G401.6 (cell line): Measurements from ENCODE around the gene EMD.
"Not testable (repeated sequence)": the region's sequence is repeated elsewhere in the genome, so short reads cannot be mapped to it uniquely, and the experiment has no call there.

Experiments
- FAIRE-seq: peaks from 2 replicates; lab custom pipeline; 2012; peaks lifted over from hg19 to GRCh38; lab: Jason Lieb, UNC

EMD gene

DNA sequence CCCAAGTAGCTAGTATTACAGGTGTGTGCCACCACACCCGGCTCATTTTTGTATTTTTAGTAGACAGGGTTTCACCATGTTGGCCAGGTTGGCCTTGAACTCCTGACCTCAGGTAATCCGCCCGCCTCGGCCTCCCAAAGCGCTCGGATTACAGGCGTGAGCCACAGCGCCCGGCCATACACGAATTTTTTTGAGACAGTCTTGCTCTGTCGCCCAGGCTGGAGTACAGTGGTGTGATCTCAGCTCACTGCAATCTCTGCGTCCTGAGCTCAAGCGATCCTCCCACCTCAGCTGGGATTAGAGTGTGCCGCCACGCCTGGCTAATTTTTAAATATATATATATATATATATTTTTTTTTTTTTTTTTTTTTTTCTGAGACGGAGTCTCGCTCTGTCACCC lies 17.3 kb downstream of the EMD start:
- not testable (repeated sequence) for FAIRE-seq

DNA sequence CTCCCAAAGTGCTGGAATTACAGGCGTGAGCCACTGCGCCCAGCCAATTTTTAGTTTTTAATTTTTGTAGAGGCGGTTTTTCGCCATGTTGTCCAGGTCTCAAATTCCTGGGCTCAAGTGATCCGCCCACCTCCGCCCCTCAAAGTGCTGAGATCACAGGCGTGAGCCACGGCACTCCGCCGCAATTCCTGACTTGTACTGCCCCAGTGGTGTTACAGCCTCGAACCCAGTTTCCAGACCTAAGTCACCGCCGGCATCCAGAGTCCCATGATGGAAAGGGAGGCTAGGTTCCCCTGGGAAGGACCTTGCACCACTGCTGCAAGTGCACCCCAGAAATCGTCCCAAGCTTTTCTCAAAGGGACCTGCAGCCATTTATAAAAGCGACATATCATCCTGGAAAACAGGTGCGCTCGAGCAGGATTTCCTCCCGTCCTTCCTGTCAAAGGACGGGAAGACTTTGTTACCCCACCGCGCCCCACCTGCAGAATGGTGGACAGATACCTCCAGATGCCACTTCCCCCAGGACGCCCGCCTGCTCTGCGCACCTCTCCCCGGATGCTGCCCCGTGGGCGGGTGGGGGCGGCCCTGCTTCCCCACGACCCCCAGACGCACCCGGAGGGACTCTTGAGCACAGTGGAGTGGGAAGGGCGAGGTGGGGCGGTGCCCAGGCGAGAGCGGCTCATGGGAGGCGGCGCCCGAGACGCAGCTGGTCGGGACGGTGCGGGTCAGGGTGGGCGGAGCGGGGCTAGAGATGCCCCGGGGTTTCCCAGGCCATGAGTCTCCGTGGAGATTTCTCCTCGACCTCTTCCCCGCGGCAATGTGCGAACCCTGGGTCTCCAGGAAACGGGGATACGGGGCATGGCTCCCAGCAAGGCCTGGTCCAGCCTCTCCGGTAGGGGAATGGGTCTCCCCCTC lies 18.1 kb downstream of the EMD start:
- FAIRE-seq, result no peak

DNA sequence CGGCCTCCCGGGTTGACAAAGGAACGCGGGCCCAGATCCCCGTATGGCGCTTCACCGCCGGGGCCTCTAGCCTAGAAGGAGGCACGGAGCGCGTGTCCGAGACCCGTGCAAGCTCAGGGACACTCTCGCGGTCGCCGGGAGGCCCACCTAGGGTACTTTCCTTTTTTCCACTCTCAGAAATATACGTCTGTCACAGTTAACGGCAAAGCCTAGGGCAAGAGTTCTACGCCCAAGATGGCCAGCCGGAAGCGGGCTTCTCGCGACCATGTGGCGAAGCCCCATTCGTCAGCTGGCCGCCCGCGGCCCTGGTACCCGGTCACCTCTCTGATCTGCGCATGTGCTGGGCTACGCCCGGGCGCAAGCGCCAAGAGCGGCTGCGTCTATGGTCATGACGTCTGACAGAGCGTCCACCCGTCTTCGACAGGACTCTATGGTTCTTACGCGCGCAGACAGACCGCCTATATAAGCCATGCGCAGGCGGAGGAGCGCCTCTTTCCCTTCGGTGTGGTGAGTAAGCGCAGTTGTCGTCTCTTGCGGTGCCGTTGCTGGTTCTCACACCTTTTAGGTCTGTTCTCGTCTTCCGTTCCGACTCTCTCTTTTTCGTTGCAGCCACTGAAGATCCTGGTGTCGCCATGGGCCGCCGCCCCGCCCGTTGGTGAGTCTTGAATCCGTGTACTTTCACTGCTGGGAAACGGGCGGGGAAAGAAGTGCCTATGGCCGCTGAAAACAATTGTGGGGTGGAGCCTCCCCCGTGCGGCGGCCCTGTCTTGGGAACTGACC lies 19.0 kb downstream of the EMD start, which contains the start of gene RPL10:
TSS of gene RPL10 (plus strand) at position 490 of the 780 bp plus-strand sequence. CDS start at position 633, 143 bp downstream.
- FAIRE-seq, result peak; percentile 96

DNA sequence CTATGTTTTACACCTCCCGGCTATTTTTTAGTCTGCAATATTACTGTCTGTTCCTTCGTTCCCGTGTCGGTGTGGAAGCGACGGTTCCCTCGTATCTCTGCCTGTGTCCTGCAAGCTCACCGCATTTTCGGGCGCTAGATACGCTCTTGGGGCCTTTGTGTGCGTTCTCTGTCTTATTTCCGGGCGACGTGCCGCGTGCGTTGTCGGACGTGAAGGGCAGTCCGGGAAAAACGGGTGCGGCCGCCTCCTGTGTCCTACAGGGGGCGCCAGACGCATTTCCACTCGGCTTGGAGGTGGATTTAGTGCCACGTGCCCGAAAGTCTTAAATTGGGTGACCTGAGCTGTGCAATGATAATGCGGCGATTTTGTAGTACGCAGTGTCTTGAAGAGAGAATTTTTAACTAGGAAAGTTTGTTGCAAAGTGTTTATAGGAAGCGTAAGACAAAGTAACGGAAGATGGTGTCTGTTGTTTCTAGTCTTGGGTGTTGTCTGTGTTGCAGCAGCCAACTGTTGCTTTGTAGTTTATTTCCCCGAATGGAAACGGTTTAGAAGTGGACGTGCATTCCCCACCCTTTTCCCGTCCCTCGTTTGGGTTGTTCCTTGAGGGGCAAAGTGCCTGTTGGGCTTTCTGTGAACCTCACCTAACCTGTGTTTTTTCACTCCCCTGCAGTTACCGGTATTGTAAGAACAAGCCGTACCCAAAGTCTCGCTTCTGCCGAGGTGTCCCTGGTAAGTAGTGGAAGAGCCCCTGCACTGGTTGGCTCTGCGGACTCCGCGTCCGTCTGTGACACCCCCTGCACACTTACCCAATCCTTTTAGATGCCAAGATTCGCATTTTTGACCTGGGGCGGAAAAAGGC lies 19.8 kb downstream of the EMD start:
- FAIRE-seq, result no peak

DNA sequence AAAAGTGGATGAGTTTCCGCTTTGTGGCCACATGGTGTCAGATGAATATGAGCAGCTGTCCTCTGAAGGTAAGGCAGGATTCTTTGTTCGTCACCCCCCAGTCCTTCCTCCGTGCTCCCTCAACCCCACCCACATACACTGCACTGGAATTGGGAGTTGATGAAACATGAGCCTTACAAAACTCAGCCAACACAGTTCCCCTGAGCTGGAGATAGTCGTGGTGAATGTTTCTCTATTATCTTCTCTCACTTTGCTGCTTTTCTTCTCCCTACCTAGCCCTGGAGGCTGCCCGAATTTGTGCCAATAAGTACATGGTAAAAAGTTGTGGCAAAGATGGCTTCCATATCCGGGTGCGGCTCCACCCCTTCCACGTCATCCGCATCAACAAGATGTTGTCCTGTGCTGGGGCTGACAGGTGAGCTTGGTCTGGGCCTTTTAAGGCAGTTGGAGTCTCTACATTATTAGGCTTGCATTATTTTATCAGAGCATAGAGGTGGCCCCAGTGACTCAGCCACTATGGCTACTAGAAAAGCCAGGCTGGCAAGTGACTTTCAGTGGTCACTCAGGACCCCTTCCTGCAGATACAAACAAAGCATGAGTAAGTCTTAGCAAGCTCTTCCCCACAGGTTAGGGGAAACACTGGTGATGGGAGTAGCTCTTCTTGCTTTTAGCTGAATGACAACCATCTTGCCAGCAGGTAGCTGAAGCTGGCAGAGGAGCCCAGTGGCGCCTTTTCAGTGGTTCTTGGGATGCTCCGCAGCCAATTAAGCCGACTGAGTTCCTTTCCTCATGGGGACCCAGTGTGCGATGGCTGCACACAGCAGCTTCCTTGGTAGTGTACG lies 20.7 kb downstream of the EMD start:
- peak; percentile 17 for FAIRE-seq

DNA sequence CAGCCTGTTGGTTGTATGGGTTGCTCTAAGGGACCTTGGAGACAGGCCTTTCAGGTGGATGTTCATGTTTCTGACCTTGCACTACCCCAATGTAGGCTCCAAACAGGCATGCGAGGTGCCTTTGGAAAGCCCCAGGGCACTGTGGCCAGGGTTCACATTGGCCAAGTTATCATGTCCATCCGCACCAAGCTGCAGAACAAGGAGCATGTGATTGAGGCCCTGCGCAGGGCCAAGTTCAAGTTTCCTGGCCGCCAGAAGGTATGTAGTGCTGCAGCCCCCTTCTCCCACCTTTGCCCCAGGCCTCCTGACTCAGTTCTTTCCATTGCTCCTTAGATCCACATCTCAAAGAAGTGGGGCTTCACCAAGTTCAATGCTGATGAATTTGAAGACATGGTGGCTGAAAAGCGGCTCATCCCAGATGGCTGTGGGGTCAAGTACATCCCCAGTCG lies 21.3 kb downstream of the EMD start:
- FAIRE-seq, result not testable (repeated sequence)

DNA sequence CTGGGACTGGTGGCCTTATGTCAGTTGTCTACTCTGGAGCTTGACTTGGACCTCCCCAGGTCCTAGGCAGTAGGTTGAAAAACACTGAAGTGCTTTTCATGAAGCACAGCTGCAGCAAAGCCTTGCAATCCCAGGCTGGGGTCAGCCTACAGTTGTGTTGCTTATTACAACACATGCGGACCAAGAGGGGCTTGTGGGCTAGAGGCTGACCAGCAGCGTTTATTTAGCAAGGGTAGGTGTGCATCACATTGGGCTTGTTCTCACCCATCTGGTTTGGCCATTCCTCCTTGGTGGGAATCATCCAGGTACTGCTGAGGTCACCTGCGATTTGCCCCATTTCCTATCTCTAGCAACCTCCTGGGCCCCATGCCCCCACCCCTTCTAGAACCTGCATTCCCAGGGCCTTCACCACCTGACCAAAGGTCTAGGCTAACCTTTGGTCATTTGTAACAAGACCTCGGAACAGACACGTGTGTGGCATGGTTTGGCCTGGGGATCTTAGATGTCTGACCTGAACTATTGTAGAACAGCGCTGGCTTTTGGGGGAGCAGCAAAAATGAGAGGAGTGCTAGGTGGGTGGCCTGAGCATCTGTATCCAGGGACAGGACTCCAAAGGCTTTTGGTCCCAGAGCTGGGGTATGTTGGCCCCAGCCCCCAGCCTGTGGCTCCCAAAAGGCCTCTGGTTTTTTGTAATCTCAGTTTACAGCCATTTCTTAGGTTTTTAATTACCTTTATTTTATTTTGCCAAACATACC lies 22.1 kb downstream of the EMD start:
- FAIRE-seq, result peak; percentile 94

DNA sequence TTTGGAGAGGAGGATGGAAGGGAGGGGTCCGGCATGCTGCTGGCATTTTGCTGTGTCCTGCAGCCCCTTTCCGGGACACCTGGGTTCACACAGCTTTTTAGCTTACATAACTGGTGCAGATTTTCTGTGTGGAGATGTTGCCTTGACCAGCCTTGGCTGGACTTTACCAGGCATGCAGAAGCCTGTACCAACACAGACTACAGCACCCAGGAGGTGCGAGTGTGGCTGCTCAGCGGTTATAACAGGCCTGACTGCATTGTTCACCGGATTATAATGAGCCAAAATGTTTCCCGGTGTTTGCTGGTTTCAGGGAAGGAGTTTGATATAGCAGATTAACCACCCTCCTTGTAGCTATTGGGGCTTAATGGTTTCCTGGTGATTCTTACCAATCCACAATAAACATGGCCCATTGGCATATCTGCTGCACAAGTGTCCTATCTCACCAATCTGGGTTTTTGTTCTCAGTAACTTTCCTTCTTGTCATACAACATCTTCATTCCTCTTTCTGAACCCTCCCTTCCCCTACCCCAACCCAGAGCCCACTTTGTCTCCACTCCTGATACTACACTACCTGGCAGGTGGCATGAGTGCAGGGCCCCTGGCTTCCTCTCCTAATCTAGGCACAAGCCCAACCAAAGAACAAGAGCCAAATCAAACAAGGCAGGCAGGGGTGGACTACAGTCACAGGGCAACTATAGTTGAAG lies 23.0 kb downstream of the EMD start:
- no peak for FAIRE-seq

DNA sequence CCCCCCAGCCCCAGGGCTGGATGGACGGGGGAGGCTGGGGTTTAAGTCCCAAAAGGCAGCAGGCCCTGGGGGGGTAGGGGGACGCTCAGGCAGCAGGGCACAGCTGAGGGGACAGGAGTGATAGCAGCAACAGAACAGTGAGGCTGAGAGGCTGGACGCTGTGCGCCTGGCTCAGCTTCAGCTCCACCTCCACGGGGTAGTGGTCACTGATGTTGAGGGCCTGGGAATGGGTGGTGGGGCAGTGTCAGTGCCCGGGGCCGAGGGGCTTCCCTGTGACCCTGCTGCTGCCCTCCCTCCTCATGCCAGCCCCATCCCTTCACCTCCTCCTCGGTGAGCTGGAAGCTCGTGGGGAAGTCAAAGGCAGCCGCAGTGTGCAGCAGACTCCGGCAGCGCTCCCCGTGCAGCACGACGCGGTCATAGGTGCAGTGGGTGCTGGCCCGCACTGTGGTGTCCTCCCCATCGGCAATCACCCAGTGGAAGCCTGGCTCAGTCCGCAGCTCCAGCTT lies 23.6 kb downstream of the EMD start:
- no peak for FAIRE-seq

DNA sequence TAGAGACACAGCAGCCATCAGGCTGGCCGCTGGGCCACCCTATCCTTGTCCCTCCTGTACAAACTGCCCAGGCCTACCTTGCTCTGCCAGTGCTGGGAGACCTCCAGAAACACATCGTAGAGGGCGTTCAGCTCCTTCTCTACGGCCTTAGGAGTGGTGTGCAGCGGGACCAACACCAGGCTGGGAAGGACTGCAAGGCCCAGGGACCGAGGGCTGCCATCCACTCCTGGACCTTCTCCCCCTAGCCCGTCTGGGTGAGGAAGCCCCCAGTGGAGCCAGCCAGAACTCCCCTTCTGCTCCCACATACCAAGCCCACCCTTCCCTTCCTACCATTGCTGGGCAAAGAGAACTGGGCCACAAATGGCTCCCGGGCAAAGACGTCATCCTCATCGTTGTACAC lies 24.1 kb downstream of the EMD start:
- FAIRE-seq, result no peak

DNA sequence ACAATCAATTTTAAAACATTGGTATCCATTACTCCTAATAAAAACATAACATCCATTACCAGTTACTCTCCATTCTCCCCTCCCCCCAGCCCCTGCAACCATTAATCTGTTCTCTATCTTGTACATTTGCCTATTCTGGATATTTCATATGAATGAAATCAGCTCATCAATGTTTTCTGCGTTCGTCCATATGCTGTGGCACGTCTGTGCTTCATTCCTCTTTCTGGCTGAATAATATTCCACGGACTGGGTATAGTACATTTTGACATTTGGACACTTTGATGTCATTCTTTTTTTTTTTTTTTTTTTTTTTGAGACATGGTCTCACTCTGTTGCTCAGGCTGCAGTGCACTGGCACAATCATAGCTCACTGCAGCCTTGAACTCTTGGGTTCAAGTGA lies 24.8 kb downstream of the EMD start:
- FAIRE-seq, result no peak

DNA sequence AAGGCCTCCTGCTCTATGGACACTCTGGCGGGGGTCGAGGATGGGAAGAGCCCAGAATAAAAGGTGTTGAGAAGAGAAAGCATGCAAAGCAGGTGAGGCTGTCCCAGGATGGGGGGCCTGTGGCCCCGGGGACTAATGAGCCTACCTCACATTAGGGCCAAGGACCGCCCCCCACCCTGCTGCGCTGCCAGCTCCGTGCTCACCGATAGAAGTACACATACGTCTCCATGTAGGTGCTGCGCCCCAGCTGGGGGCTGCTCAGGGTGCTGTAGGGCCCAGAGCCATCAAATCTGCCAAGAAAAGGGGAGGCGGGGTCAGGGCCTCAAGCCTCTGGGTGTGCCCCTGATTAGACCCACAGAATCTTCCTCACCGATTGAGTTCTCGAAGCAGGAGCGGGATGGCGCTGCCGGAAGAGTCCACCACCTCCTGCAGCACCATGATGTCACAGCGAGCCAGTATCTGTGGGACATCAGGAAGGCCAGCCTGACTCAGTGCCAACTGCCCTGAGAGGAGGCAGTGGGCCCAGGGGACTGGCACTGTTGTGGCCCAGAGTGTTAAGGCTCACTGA lies 25.6 kb downstream of the EMD start:
- no peak for FAIRE-seq

DNA sequence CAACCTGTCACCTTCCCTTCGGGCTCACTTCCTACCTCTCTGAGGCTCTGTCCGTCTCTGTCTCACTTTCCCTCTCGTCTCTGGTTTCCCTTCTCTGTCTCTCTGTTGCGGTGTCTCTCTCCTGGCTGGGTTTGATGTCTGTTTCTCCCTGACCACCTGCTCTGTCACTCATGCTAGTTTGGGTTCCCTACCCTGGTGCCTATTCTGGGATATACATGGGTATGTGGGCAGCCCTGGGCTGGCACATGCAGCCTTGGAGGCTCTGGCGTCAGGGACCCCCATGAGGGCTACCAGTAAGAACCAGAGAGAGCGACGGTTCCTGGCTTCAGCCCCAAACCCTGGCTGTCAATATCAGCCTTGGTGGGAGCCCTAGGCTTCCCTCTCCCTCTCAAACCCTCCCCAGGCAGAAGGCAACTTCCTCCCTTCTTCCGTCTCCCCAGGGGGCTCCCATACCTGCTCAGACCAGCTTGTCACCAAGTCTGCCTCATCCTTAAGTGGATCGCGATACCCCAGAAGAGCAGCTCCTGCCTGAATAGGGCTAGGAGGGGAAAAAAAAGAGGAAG lies 29.6 kb downstream of the EMD start:
- no peak for FAIRE-seq

DNA sequence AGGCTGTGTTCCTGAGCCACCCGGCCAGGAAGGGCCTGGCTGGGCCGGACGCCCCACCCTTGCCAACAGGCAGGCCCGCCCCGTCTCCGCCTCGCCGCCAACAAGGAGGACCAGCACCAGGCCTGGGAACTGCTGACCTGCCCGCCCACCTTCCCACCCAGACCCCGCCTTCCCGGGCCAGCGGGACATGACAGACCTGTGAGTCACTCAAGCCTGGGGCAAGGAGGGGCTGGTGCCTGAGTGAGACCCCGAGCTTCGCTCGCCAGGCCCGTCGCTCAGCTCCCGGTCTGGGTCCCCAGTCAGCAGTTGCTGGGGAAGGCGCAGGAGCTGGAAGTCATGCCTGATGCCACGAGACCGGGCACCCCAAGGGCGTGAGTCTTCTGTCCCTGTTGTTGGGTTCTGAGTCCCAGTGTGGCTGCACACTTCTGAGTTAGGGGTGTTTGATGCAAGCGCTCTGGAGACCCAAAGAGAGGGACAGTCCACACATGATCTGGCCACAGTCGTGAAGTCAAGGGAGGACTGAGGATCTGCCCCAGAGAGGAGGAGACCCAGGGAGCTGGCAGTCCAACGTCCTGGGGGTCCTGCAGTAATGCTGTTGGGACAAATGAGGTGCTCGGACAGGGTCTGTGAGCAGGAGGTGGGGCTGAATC lies 30.3 kb downstream of the EMD start, which contains the start of gene DNASE1L1:
TSS of gene DNASE1L1 (minus strand) at position 33 of the 650 bp plus-strand sequence. CDS start 3,686 bp downstream, outside the sequence.
- peak; percentile 96 for FAIRE-seq

DNA sequence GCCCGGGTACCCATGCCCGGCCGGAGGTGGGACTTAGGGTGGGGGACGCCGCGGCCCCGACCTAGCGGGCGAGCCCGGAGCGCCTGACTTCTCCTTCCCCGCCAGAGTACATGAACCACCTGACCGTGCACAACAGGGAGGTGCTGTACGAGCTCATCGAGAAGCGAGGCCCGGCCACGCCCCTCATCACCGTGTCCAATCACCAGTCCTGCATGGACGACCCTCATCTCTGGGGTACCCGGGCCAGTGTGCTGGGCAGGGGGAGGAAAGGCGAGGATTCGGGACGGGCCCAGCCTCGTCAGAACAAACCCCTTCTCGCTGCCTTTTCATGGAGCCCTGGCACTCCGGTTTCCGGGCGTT lies 32.9 kb downstream of the EMD start:
- FAIRE-seq, result peak; percentile 74

DNA sequence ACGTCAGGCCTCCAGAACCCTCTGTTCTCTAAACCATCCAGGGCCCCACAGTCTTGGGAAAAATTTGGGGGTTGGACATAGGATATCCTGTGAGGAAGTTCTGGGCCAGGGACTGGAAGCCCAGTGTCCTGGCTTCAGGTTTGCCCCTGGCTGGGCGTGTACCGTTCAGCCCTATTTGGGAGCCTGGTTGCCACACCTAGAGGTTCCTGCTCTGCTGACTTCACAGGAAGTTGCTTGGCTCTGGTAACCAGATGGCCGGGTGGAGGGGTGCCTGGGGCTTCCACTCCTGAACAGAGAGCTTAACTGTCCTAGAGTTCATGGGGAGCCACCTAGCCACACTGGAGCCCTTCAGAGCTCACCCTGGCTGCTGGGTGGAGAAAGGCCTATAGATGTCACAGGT lies 33.4 kb downstream of the EMD start:
- no peak for FAIRE-seq

DNA sequence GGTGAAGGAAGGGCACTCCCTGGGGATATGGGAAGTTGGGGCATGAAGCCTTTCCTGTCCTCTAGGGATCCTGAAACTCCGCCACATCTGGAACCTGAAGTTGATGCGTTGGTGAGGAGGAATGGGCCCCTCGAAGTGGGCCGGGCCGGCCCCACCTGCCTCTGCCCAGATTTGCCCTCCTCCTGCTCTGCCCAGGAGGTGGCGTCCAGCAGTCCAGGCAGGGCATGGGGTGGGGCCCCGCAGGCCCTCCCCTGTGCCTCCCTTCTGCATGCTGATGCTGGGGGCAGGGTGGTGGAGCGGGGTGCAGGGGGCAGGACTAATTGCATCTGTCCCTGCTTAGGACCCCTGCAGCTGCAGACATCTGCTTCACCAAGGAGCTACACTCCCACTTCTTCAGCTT lies 34.0 kb downstream of the EMD start:
- FAIRE-seq, result no peak

DNA sequence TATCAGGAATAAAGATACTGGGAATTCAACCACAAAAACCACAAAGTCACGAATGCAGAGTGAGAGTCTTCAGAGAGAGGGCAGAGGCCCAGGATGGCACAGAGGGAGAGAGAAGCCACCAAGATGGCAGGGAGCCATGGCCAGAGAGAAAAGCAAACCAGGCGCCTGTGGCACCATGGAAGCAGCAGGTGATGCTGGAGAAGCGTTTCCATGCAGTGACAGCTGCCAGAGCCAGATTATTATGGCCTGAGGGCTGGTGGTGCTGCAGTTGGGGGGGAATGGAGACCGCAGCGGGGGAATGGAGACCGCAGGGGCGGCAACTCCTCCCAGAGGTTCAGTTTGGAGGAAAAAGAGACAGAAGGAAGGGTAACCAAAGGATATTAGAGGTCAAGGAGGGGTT lies 38.1 kb downstream of the EMD start:
- FAIRE-seq, result no peak
